ENCODE measurements around the gene MRPL23.

DNA sequence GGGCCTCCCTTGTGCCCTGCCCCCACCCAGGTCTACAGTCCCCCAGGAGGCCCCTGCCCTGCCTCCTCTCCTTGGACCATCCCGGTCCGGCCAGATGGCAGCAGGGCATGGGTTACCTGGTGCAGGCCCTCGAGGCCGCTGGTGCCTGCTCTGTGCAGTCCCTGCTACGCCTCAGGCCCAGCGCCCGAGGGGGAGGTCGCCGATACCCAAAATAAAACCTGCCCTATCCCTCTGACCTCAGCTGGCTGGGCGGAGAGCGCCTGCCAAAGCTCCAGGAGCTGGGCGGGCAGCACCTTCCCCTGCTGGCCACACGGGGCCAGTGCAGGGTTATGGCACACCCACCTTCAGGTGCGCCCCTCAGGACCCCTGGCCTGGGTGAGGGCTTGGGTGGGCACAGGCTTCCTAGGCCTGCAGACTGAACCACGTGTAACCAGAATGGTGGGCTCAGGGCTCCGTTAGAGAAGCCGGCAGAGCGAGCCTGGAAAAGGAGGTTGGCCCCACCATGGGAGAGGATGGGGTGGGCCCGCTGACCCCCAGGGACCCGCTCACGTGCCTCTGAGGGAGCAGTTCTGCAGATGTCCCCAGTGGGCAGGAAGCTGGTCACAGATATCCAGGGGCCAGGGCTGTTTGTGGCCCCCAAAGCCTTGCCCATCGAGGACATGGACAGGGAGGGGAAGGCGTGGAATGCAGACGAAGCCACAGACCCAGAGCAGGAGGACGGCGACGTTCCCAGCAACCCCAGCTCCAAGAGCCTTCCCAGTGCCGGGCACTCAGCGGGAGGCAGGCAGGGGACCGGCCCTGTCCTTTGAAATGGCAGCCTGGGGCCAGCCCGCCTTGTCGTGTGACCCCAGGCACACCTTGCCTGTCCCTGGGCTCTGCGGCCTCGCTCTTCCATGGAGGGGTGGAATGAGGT lies 29.4 kb upstream of the MRPL23 start:
- TF ChIP-seq, protein P1, sequence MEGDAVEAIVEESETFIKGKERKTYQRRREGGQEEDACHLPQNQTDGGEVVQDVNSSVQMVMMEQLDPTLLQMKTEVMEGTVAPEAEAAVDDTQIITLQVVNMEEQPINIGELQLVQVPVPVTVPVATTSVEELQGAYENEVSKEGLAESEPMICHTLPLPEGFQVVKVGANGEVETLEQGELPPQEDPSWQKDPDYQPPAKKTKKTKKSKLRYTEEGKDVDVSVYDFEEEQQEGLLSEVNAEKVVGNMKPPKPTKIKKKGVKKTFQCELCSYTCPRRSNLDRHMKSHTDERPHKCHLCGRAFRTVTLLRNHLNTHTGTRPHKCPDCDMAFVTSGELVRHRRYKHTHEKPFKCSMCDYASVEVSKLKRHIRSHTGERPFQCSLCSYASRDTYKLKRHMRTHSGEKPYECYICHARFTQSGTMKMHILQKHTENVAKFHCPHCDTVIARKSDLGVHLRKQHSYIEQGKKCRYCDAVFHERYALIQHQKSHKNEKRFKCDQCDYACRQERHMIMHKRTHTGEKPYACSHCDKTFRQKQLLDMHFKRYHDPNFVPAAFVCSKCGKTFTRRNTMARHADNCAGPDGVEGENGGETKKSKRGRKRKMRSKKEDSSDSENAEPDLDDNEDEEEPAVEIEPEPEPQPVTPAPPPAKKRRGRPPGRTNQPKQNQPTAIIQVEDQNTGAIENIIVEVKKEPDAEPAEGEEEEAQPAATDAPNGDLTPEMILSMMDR (conservative IDR thresholded peaks at IDR 0.05), result peak; percentile 49
- TF ChIP-seq EZH2 (IDR thresholded peaks at IDR 0.05; ENCODE audit: low read depth), result no peak
